Nephron (organoid): Measurements from ENCODE around the gene NPTXR.

ENCODE experiments used
- H3K27ac Mint-ChIP-seq, 3 experiments: 2 replicates each; pipeline ENCODE4 v1.8.0; 2020; ENCODE audit warnings: mixed read lengths in 3 of 3, mild to moderate bottlenecking in 2 of 3, moderate library complexity in 1 of 3
- H3K27me3 Mint-ChIP-seq: 2 replicates; pipeline ENCODE4 v1.8.0; 2021; ENCODE audit warnings: low read depth, mild to moderate bottlenecking, moderate library complexity, mixed read lengths
- H3K36me3 Mint-ChIP-seq: 2 replicates; pipeline ENCODE4 v1.8.0; 2020; ENCODE audit warnings: low read depth, mixed read lengths
- H3K4me1 Mint-ChIP-seq: 2 replicates; pipeline ENCODE4 v1.8.0; 2020; ENCODE audit warnings: mixed read lengths
- H3K4me3 Mint-ChIP-seq, 3 experiments: 2 replicates each; pipeline ENCODE4 v1.8.0; 2020; ENCODE audit warnings: mild to moderate bottlenecking in 3 of 3, mixed read lengths in 3 of 3, moderate library complexity in 2 of 3
- H3K9me3 Mint-ChIP-seq: 2 replicates; pipeline ENCODE4 v1.8.0; 2020; ENCODE audit warnings: mixed read lengths
- CTCF ChIP-seq, 3 experiments: fragments of 200-600 bp; sonication (generic); IDR thresholded peaks; one replicate each; pipeline ENCODE4 v1.5.0; 2021; ENCODE audit warnings: antibody characterized with exemption in 3 of 3; ENCODE audit not compliant: unreplicated experiment in 3 of 3

Gene NPTXR

GRCh38 chr22:38792833-38793232 is 51.0 kb downstream of the NPTXR start:
- H3K4me3 Mint-ChIP-seq: peak overlapping the region; percentile 87 to 95 (median 94)

GRCh38 chr22:38789606-38790005 is 54.2 kb downstream of the NPTXR start:
- no peak for TF ChIP-seq CTCF (IDR thresholded peaks at IDR 0.05; ENCODE audit: unreplicated experiment in 3 of 3)
- Mint-ChIP-seq H3K36me3 (peaks cover 5% of the 10 kb centered on the region), H3K9me3 (no peaks in the 10 kb centered on the region), H3K4me1 (peaks cover 48% of the 10 kb centered on the region), H3K27me3 (peaks cover 6% of the 10 kb centered on the region), H3K27ac (no peak overlapping the region), H3K4me3 (no peak overlapping the region)

More at GRCh38 chr22:38792833-38793232, 51.0 kb downstream of the NPTXR start:
- peaks cover 26% of the 10 kb centered on the region for H3K4me1 Mint-ChIP-seq
- H3K27me3 Mint-ChIP-seq: peaks cover 25% of the 10 kb centered on the region
- H3K9me3 Mint-ChIP-seq: no peaks in the 10 kb centered on the region
- no peaks in the 10 kb centered on the region for H3K36me3 Mint-ChIP-seq
- no peak for TF ChIP-seq CTCF (IDR thresholded peaks at IDR 0.05; ENCODE audit: unreplicated experiment in 3 of 3)
- peak overlapping the region; percentile 63 to 89 (median 81) for H3K27ac Mint-ChIP-seq

GRCh38 chr22:38788846-38789245 is 55.0 kb downstream of the NPTXR start:
- H3K36me3 Mint-ChIP-seq: peaks cover 5% of the 10 kb centered on the region
- peak overlapping the region in 2 of 3 experiments; percentile 98 to 99 for H3K27ac Mint-ChIP-seq
- no peaks in the 10 kb centered on the region for H3K27me3 Mint-ChIP-seq
- TF ChIP-seq CTCF (IDR thresholded peaks at IDR 0.05; ENCODE audit: unreplicated experiment in 3 of 3): no peak
- H3K4me1 Mint-ChIP-seq: peaks cover 44% of the 10 kb centered on the region
- H3K4me3 Mint-ChIP-seq: peak overlapping the region in 2 of 3 experiments; percentile 71 to 76
- no peaks in the 10 kb centered on the region for H3K9me3 Mint-ChIP-seq

GRCh38 chr22:38788021-38788816 is 55.6 kb downstream of the NPTXR start:
- no peaks in the 10 kb centered on the region for H3K9me3 Mint-ChIP-seq
- H3K27ac Mint-ChIP-seq: peak overlapping the region in 2 of 3 experiments; percentile 98 to 99
- peaks cover 5% of the 10 kb centered on the region for H3K36me3 Mint-ChIP-seq
- TF ChIP-seq CTCF (IDR thresholded peaks at IDR 0.05; ENCODE audit: unreplicated experiment in 3 of 3): no peak
- H3K4me1 Mint-ChIP-seq: peaks cover 49% of the 10 kb centered on the region
- H3K27me3 Mint-ChIP-seq: no peaks in the 10 kb centered on the region
- peak overlapping the region in 2 of 3 experiments; percentile 71 to 76 for H3K4me3 Mint-ChIP-seq

- Mint-ChIP-seq H3K36me3 (peaks cover 13% of the 10 kb centered on the region), H3K27ac (peak overlapping the region in 1 of 3 experiments; percentile 50), H3K9me3 (no peaks in the 10 kb centered on the region), H3K27me3 (no peaks in the 10 kb centered on the region), H3K4me3 (no peak overlapping the region), H3K4me1 (peaks cover 58% of the 10 kb centered on the region)
- TF ChIP-seq CTCF (IDR thresholded peaks at IDR 0.05; ENCODE audit: unreplicated experiment in 3 of 3): no peak
Observed at GRCh38 chr22:38786631-38787030, 57.2 kb downstream of the NPTXR start.

GRCh38 chr22:38784856-38785255 is 59.0 kb downstream of the NPTXR start:
- Mint-ChIP-seq H3K4me3 (no peak overlapping the region), H3K27ac (peak overlapping the region in 1 of 3 experiments; percentile 84), H3K27me3 (no peaks in the 10 kb centered on the region), H3K9me3 (no peaks in the 10 kb centered on the region), H3K4me1 (peaks cover 58% of the 10 kb centered on the region), H3K36me3 (peaks cover 22% of the 10 kb centered on the region)
- no peak for TF ChIP-seq CTCF (IDR thresholded peaks at IDR 0.05; ENCODE audit: unreplicated experiment in 3 of 3)
